GM10248 (cell line): ENCODE data around the gene TAF7.
A peak's percentile ranks its signal among the peaks of the same experiment; 100 is the strongest.

Experiments
- CTCF ChIA-PET: fragments of 300-600 bp; sonication (Branson Sonifier 250); formaldehyde crosslinking; extraction: SDS; loops from one replicate; lab custom pipeline; 2021; ENCODE audit warnings: antibody characterized with exemption; lab: Yijun Ruan, JAX
- POLR2A ChIA-PET: fragments of 350-650 bp; sonication (Branson Sonifier 250); formaldehyde crosslinking; extraction: SDS; loops from one replicate; lab custom pipeline; 2020; ENCODE audit warnings: antibody characterized with exemption; lab: Yijun Ruan, JAX
- DNase-seq: peaks from one replicate; pipeline ENCODE4 v3.0.0; 2012; ENCODE audit errors: extremely low spot score
- TF ChIP-seq, protein P1 (sequence below): IDR thresholded peaks from 2 replicates; pipeline ENCODE4 v1.5.1; 2012; ENCODE audit warnings: mild to moderate bottlenecking, low read depth; ENCODE audit errors: extremely low read depth, missing control alignments, control extremely low read depth

The TAF7 gene

GRCh38 chr5:141320225-141321169 lies at the start of gene TAF7:
Gene TAF7, minus strand, starts transcription at chr5:141320784. Its CDS starts 740 bp downstream, at chr5:141320044.
- peak; percentile 93 for DNase-seq
- CTCF ChIA-PET = interaction anchor here (0.6 to 4.4 kb wide), 42 partner anchors 9 to 602 kb away, joined by 3 to 53 read pairs (median 4); partner anchors contain the start of genes PCDHGA1, PCDHGA10, PCDHGA11 and PCDHGA2
- POLR2A ChIA-PET = interaction anchor here (0.6 to 1.7 kb wide), 4 partner anchors 10 to 985 kb away, joined by 3 to 4 read pairs (median 4); partner anchors contain the start of genes DIAPH1 and PCDHGA1
- TF ChIP-seq, protein P1, sequence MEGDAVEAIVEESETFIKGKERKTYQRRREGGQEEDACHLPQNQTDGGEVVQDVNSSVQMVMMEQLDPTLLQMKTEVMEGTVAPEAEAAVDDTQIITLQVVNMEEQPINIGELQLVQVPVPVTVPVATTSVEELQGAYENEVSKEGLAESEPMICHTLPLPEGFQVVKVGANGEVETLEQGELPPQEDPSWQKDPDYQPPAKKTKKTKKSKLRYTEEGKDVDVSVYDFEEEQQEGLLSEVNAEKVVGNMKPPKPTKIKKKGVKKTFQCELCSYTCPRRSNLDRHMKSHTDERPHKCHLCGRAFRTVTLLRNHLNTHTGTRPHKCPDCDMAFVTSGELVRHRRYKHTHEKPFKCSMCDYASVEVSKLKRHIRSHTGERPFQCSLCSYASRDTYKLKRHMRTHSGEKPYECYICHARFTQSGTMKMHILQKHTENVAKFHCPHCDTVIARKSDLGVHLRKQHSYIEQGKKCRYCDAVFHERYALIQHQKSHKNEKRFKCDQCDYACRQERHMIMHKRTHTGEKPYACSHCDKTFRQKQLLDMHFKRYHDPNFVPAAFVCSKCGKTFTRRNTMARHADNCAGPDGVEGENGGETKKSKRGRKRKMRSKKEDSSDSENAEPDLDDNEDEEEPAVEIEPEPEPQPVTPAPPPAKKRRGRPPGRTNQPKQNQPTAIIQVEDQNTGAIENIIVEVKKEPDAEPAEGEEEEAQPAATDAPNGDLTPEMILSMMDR = peak; percentile 95

GRCh38 chr5:141366016-141366896 lies 45.7 kb upstream of the TAF7 start:
- TF ChIP-seq, protein P1 = no peak
- CTCF ChIA-PET = no interaction called here
- POLR2A ChIA-PET = no interaction called here
- no peak for DNase-seq

GRCh38 chr5:141363952-141364660 lies 43.5 kb upstream of the TAF7 start, which contains the start of gene PCDHGA5:
Gene PCDHGA5, plus strand, starts transcription at chr5:141364162. Its CDS starts 169 bp downstream, at chr5:141364331.
- no peak for DNase-seq
- TF ChIP-seq, protein P1 = no peak
- POLR2A ChIA-PET = no interaction called here
- CTCF ChIA-PET = interaction anchor here (0.8 to 1.5 kb wide), 4 partner anchors 9 to 193 kb away, joined by 3 to 6 read pairs (median 4); partner anchors contain the start of genes PCDHGA10 and PCDHGA4

DNA sequence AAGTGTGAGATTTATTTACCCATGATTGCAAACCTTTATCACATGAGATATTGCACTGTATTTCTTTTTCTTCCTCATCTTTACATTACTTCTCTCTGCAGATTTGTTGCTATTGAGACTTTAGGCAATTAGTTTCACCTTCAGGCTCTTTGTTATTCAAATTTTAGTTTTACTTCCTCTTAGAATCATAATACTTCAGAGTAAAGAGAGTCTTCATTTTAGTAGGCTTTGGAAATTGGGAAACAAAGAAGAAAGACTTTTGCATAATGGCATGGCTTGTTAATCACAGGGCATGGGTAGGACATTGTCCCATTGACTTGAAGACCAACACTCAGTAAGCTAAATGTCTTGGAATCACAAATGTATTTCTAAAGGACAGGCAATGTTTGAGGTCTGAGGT lies 42.1 kb upstream of the TAF7 start:
- TF ChIP-seq, protein P1 = no peak
- no peak for DNase-seq
- ChIA-PET CTCF (no interaction called here), POLR2A (no interaction called here)

DNA sequence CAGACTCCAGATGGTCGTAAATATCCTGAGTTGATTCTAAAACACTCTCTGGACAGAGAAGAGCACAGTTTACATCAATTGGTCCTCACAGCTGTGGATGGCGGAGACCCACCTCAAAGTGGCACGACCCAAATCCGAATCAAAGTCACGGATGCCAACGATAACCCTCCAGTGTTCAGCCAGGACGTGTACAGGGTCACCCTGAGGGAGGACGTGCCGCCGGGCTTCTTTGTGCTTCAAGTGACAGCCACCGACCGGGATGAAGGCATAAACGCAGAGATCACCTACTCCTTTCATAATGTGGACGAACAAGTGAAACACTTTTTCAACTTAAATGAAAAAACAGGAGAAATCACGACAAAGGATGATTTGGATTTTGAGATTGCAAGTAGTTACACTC lies 40.1 kb upstream of the TAF7 start:
- no peak for DNase-seq
- TF ChIP-seq, protein P1 = no peak
- ChIA-PET CTCF (interaction anchor here (0.7 to 1.7 kb wide), 8 partner anchors 16 to 206 kb away, joined by 3 to 7 read pairs (median 4); partner anchors contain the start of genes PCDHGA10, PCDHGB6, PCDHGB7 and PCDHGC3), POLR2A (no interaction called here)
